Neural progenitor cell (in vitro differentiated cells): ENCODE data around the gene CLEC4E. TPM values are rescaled to one million over a fixed set of nuclear protein-coding genes. Genes with fewer than 3 reads are reported as not detected.
"Not testable (repeated sequence)": the region's sequence is repeated elsewhere in the genome, so short reads cannot be mapped to it uniquely, and the experiment has no call there.

Source experiments
- DNase-seq: peaks from one replicate; pipeline ENCODE4 v3.0.0-alpha.2; 2016; ENCODE audit warnings: low spot score
- H2AFZ ChIP-seq: fragments of 200-600 bp; sonication (generic); replicated peaks from 2 replicates; pipeline ENCODE4 v1.6.1; 2016; ENCODE audit warnings: antibody characterized with exemption
- H3F3A ChIP-seq: fragments of 200-600 bp; sonication (generic); 2 replicates; pipeline ENCODE4 v1.6.1; 2016; ENCODE audit warnings: antibody characterized with exemption, low read depth
- H3K27ac ChIP-seq: fragments of 200-600 bp; sonication (generic); 2 replicates; pipeline ENCODE4 v1.5.1; 2016; ENCODE audit warnings: mild to moderate bottlenecking
- H3K27me3 ChIP-seq: fragments of 200-600 bp; sonication (generic); 2 replicates; pipeline ENCODE4 v1.6.1; 2016; ENCODE audit warnings: mild to moderate bottlenecking, moderate library complexity
- H3K36me3 ChIP-seq: fragments of 200-600 bp; sonication (generic); 2 replicates; pipeline ENCODE4 v1.5.1; 2016
- H3K4me1 ChIP-seq: fragments of 200-600 bp; sonication (generic); 2 replicates; pipeline ENCODE4 v1.6.1; 2016; ENCODE audit warnings: mixed run types
- H3K4me2 ChIP-seq: fragments of 200-600 bp; sonication (generic); 2 replicates; pipeline ENCODE4 v1.6.1; 2016
- H3K4me3 ChIP-seq: fragments of 200-600 bp; sonication (generic); 2 replicates; pipeline ENCODE4 v1.5.1; 2016
- H3K79me2 ChIP-seq: fragments of 200-600 bp; sonication (generic); 2 replicates; pipeline ENCODE4 v1.6.1; 2016; ENCODE audit warnings: low read depth
- H3K9ac ChIP-seq: fragments of 200-600 bp; sonication (generic); 2 replicates; pipeline ENCODE4 v1.6.1; 2016
- H3K9me3 ChIP-seq: fragments of 200-600 bp; sonication (generic); 2 replicates; pipeline ENCODE4 v1.5.1; 2016; ENCODE audit warnings: low read depth
- H4K20me1 ChIP-seq: fragments of 200-600 bp; sonication (generic); 2 replicates; pipeline ENCODE4 v1.6.1; 2016; ENCODE audit warnings: low read depth
- H3K27ac Mint-ChIP-seq: 3 replicates; pipeline ENCODE4 v1.8.0; 2021; ENCODE audit warnings: mixed read lengths
- H3K27me3 Mint-ChIP-seq: 2 replicates; pipeline ENCODE4 v1.8.0; 2022; ENCODE audit warnings: low read depth, mild to moderate bottlenecking, inconsistent platforms, moderate library complexity, mixed read lengths; ENCODE audit not compliant: insufficient read depth
- H3K36me3 Mint-ChIP-seq: 3 replicates; pipeline ENCODE4 v1.8.0; 2021; ENCODE audit warnings: mixed read lengths
- H3K4me1 Mint-ChIP-seq: 3 replicates; pipeline ENCODE4 v1.8.0; 2021; ENCODE audit warnings: mixed read lengths
- H3K4me3 Mint-ChIP-seq: 3 replicates; pipeline ENCODE4 v1.8.0; 2021; ENCODE audit warnings: mild to moderate bottlenecking, moderate library complexity, mixed read lengths
- H3K9me3 Mint-ChIP-seq: 3 replicates; pipeline ENCODE4 v1.8.0; 2020; ENCODE audit warnings: mixed read lengths
- CTCF ChIP-seq: fragments of 200-600 bp; sonication (generic); IDR thresholded peaks from 2 replicates; pipeline ENCODE4 v1.5.1; 2017; ENCODE audit warnings: antibody characterized with exemption, mild to moderate bottlenecking
- EZH2 ChIP-seq: fragments of 200-600 bp; sonication (generic); IDR thresholded peaks from 2 replicates; pipeline ENCODE4 v1.6.1; 2017; ENCODE audit warnings: antibody characterized with exemption, mild to moderate bottlenecking, moderate library complexity
- EZH2phosphoT487 ChIP-seq: fragments of 200-600 bp; sonication (generic); IDR thresholded peaks from 2 replicates; pipeline ENCODE4 v1.6.1; 2017; ENCODE audit warnings: antibody characterized with exemption
- total RNA-seq: library from RNA; depleted of rRNA; stranded (reverse); fragments of >200 nt; gene quantifications from 2 replicates; pipeline ENCODE4 v1.2.3, GENCODE V29; 2015; ENCODE audit warnings: low replicate concordance

Gene CLEC4E
- total RNA-seq, 1 donor from 2014 or later, result not detected

GRCh38 chr12:8499616-8500015, 41.1 kb downstream of the CLEC4E start:
- Histone ChIP-seq H3K27ac (no peak overlapping the region), H3K4me2 (no peak overlapping the region), H3F3A (no peaks in the 10 kb centered on the region), H2AFZ (peak overlapping the region; percentile 99), H3K4me1 (peaks cover 7% of the 10 kb centered on the region), H3K27me3 (no peaks in the 10 kb centered on the region), H3K9me3 (no peaks in the 10 kb centered on the region), H3K79me2 (no peaks in the 10 kb centered on the region), H3K36me3 (no peaks in the 10 kb centered on the region), H4K20me1 (no peaks in the 10 kb centered on the region), H3K4me3 (no peak overlapping the region), H3K9ac (no peak overlapping the region)
- no peak for DNase-seq
- Mint-ChIP-seq H3K27me3 (no peaks in the 10 kb centered on the region), H3K36me3 (no peaks in the 10 kb centered on the region), H3K9me3 (no peaks in the 10 kb centered on the region), H3K4me1 (peaks cover 3% of the 10 kb centered on the region), H3K4me3 (no peak overlapping the region), H3K27ac (no peak overlapping the region)
- TF ChIP-seq EZH2 (no peak), CTCF (peak; percentile 39)

GRCh38 chr12:8496074-8496473, 44.6 kb downstream of the CLEC4E start:
- H3K4me2 ChIP-seq, H3K4me1 ChIP-seq, H3F3A ChIP-seq, H3K4me3 ChIP-seq, H3K9me3 ChIP-seq, H3K36me3 ChIP-seq, H3K27ac ChIP-seq, H3K36me3 Mint-ChIP-seq, H3K27me3 ChIP-seq, H3K9ac ChIP-seq, H4K20me1 ChIP-seq, H3K4me1 Mint-ChIP-seq, H3K9me3 Mint-ChIP-seq, H3K27ac Mint-ChIP-seq, H3K27me3 Mint-ChIP-seq, H3K4me3 Mint-ChIP-seq, DNase-seq, H3K79me2 ChIP-seq: not testable (repeated sequence)
- peak overlapping the region; percentile 89 for H2AFZ ChIP-seq

- H3K4me3 ChIP-seq, H4K20me1 ChIP-seq, H3K4me1 Mint-ChIP-seq, H3K27me3 ChIP-seq, H3K9me3 Mint-ChIP-seq, H3K9ac ChIP-seq, H3K4me2 ChIP-seq, H3K27ac ChIP-seq, DNase-seq, H3K27me3 Mint-ChIP-seq, H3K4me3 Mint-ChIP-seq, H3K36me3 ChIP-seq, H3F3A ChIP-seq, H3K4me1 ChIP-seq, H3K79me2 ChIP-seq, H3K36me3 Mint-ChIP-seq, H3K27ac Mint-ChIP-seq, H3K9me3 ChIP-seq: not testable (repeated sequence)
- H2AFZ ChIP-seq, result peak overlapping the region; percentile 89
Measured at GRCh38 chr12:8495671-8496070, 45.0 kb downstream of the CLEC4E start.

- Histone ChIP-seq H3K79me2 (no peaks in the 10 kb centered on the region), H3K27me3 (no peaks in the 10 kb centered on the region), H3K36me3 (no peaks in the 10 kb centered on the region), H3K4me1 (peaks cover 7% of the 10 kb centered on the region), H3K4me2 (no peak overlapping the region), H3K27ac (no peak overlapping the region), H4K20me1 (no peaks in the 10 kb centered on the region), H3K9me3 (no peaks in the 10 kb centered on the region), H3F3A (no peaks in the 10 kb centered on the region), H2AFZ (no peak overlapping the region), H3K4me3 (no peak overlapping the region), H3K9ac (no peak overlapping the region)
- peaks cover 3% of the 10 kb centered on the region for H3K4me1 Mint-ChIP-seq
- H3K27me3 Mint-ChIP-seq, result peaks cover 2% of the 10 kb centered on the region
- TF ChIP-seq EZH2phosphoT487 (no peak), EZH2 (no peak), CTCF (no peak)
- no peak overlapping the region for H3K27ac Mint-ChIP-seq
- DNase-seq, result no peak
- no peaks in the 10 kb centered on the region for H3K9me3 Mint-ChIP-seq
- no peak overlapping the region for H3K4me3 Mint-ChIP-seq
- H3K36me3 Mint-ChIP-seq, result no peaks in the 10 kb centered on the region
Measured at GRCh38 chr12:8493084-8493483, 47.6 kb downstream of the CLEC4E start.
